Progenitor cell of endocrine pancreas (in vitro differentiated cells): ENCODE data around the gene GPR42. TPM values are rescaled to one million over a fixed set of nuclear protein-coding genes. Genes with fewer than 3 reads are reported as not detected.

Experiments used
- DNase-seq: peaks from one replicate; pipeline ENCODE4 v3.0.0; 2021; ENCODE audit warnings: low spot score; ENCODE audit not compliant: unreplicated experiment
- H3K27ac Mint-ChIP-seq: 2 replicates; pipeline ENCODE4 v1.8.0; 2021; ENCODE audit warnings: mild to moderate bottlenecking, moderate library complexity, mixed read lengths
- H3K27me3 Mint-ChIP-seq: 2 replicates; pipeline ENCODE4 v1.8.0; 2021; ENCODE audit warnings: mixed read lengths
- H3K36me3 Mint-ChIP-seq: 2 replicates; pipeline ENCODE4 v1.8.0; 2022; ENCODE audit warnings: mixed read lengths; ENCODE audit not compliant: insufficient read depth
- H3K4me1 Mint-ChIP-seq: 2 replicates; pipeline ENCODE4 v1.8.0; 2021; ENCODE audit warnings: low read depth, mixed read lengths
- H3K4me3 Mint-ChIP-seq: 2 replicates; pipeline ENCODE4 v1.8.0; 2021; ENCODE audit warnings: low read depth, mild to moderate bottlenecking, moderate library complexity, mixed read lengths
- H3K9me3 Mint-ChIP-seq: 2 replicates; pipeline ENCODE4 v1.8.0; 2021; ENCODE audit warnings: low read depth, mixed read lengths
- CTCF ChIP-seq: fragments of 200-600 bp; sonication (generic); IDR thresholded peaks from one replicate; pipeline ENCODE4 v1.5.0; 2021; ENCODE audit warnings: antibody characterized with exemption, mild to moderate bottlenecking; ENCODE audit not compliant: unreplicated experiment
- total RNA-seq: library from RNA; stranded (reverse); gene quantifications from 2 replicates; pipeline ENCODE4 v1.2.1, GENCODE V29; 2021

Gene GPR42
- total RNA-seq, 1 donor from 2014 or later: not detected

GRCh38 chr19:35347171-35347929 lies 23.5 kb upstream of the GPR42 start, which contains the start of gene FFAR1:
Gene FFAR1 (plus strand): TSS chr19:35347902. CDS start chr19:35351552, 3,650 bp downstream.
- peaks cover 27% of the 10 kb centered on the region for H3K27me3 Mint-ChIP-seq
- DNase-seq: no peak
- no peak within 1 kb of the TSS for H3K4me3 Mint-ChIP-seq
- H3K36me3 Mint-ChIP-seq: no peaks in the 10 kb centered on the region
- TF ChIP-seq CTCF: no peak
- no peaks in the 10 kb centered on the region for H3K9me3 Mint-ChIP-seq
- no peaks in the 10 kb centered on the region for H3K4me1 Mint-ChIP-seq
- no peak within 1 kb of the TSS for H3K27ac Mint-ChIP-seq

GRCh38 chr19:35347930-35348298 lies 23.0 kb upstream of the GPR42 start:
- no peaks in the 10 kb centered on the region for H3K36me3 Mint-ChIP-seq
- H3K27me3 Mint-ChIP-seq: peaks cover 24% of the 10 kb centered on the region
- no peak overlapping the region for H3K27ac Mint-ChIP-seq
- no peak for DNase-seq
- H3K4me1 Mint-ChIP-seq: no peaks in the 10 kb centered on the region
- H3K4me3 Mint-ChIP-seq: no peak overlapping the region
- no peak for TF ChIP-seq CTCF
- H3K9me3 Mint-ChIP-seq: no peaks in the 10 kb centered on the region

DNA sequence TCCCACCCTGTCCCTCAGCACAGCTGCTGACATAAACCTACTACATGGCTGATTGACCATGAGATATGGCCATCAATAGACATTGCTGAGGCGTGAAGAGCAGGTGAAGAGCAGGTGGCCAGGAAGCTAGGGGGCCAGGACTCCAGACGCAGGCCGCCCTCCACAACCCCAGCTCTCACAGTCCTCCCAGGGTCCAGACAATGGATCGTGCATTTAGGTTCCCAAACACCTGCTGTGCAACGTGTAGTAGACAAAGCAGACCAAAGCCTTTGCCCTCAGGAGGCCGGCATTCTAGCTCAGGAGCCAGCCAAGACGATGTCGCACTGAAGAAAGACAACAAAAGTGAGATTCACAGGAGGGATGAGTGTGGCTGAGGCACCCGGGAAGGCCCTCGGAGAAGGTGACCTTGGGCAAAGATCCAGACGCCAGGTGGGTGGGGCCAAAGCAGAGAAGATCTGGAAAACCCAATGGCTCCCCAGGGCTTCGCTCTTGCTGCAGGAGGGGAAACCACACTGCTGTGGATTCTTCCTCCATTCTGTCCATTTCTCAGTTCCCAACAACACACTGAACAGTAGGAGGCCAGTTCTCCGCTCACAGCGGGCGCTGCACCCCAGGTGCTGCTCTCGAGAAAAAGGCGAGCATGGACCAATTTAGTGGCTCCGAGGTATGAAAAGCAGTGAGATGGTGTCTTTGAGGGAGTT lies 21.8 kb upstream of the GPR42 start:
- H3K4me1 Mint-ChIP-seq: no peaks in the 10 kb centered on the region
- peaks cover 21% of the 10 kb centered on the region for H3K27me3 Mint-ChIP-seq
- no peak for DNase-seq
- no peak overlapping the region for H3K4me3 Mint-ChIP-seq
- no peak for TF ChIP-seq CTCF
- H3K36me3 Mint-ChIP-seq: no peaks in the 10 kb centered on the region
- no peak overlapping the region for H3K27ac Mint-ChIP-seq
- no peaks in the 10 kb centered on the region for H3K9me3 Mint-ChIP-seq

- H3K4me3 Mint-ChIP-seq: no peak overlapping the region
- no peaks in the 10 kb centered on the region for H3K9me3 Mint-ChIP-seq
- H3K4me1 Mint-ChIP-seq: no peaks in the 10 kb centered on the region
- no peak for DNase-seq
- no peak overlapping the region for H3K27ac Mint-ChIP-seq
- no peak for TF ChIP-seq CTCF
- H3K27me3 Mint-ChIP-seq: peaks cover 21% of the 10 kb centered on the region
- no peaks in the 10 kb centered on the region for H3K36me3 Mint-ChIP-seq
These were observed 21.0 kb upstream of the GPR42 start for GRCh38 chr19:35349614-35350521.

GRCh38 chr19:35350591-35350990 lies 20.3 kb upstream of the GPR42 start:
- Mint-ChIP-seq H3K4me3 (no peak overlapping the region), H3K36me3 (no peaks in the 10 kb centered on the region), H3K27me3 (peaks cover 21% of the 10 kb centered on the region), H3K9me3 (no peaks in the 10 kb centered on the region), H3K4me1 (no peaks in the 10 kb centered on the region), H3K27ac (no peak overlapping the region)
- no peak for DNase-seq
- no peak for TF ChIP-seq CTCF
